Stomach (tissue), 9 donors: ENCODE measurements around the gene FNTB. TPM values are rescaled to one million over a fixed set of nuclear protein-coding genes. Genes with fewer than 3 reads are reported as not detected.

Experiments
- DNase-seq, 2 donors: peaks; one replicate each; pipeline versions ENCODE4 v3.0.0 to v3.0.0-alpha.2; 2013 to 2019
- H3K27ac ChIP-seq, 5 donors: fragments of 200-600 bp in 4 of 5; sonication (generic) in 4 of 5; one replicate each; pipeline ENCODE4 v1.5.1; 2013 to 2019; ENCODE audit warnings: mild to moderate bottlenecking in 1 of 5, moderate library complexity in 1 of 5
- H3K27me3 ChIP-seq, 3 donors: fragments of 200-600 bp; sonication (generic); one replicate each; pipeline ENCODE4 v1.5.1; 2017 to 2019; ENCODE audit warnings: mixed run types in 1 of 3
- H3K36me3 ChIP-seq, 4 donors: fragments of 200-600 bp; sonication (generic); 1 replicate in 3 of 4; 2 replicates in 1 of 4; pipeline ENCODE4 v1.5.1; 2016 to 2019
- H3K4me1 ChIP-seq, 4 donors: fragments of 200-600 bp; sonication (generic); one replicate each; pipeline ENCODE4 v1.5.1; 2016 to 2019
- H3K4me3 ChIP-seq, 4 donors: fragments of 200-600 bp; sonication (generic) in 3 of 4; one replicate each; pipeline ENCODE4 v1.5.1; 2016 to 2019; ENCODE audit warnings: mild to moderate bottlenecking in 1 of 4
- H3K9me3 ChIP-seq, 4 donors: fragments of 200-600 bp; sonication (generic); one replicate each; pipeline ENCODE4 v1.5.1; 2016 to 2019
- EP300 ChIP-seq: sonication (generic); formaldehyde crosslinking; IDR thresholded peaks from one replicate; pipeline ENCODE4 v1.6.1; 2017; ENCODE audit warnings: antibody characterized with exemption
- POLR2A ChIP-seq, 4 donors: fragments of 450-650 bp; IDR thresholded peaks; one replicate each; pipeline ENCODE4 v1.6.1; 2016; ENCODE audit warnings: antibody characterized with exemption in 4 of 4, control low read depth in 2 of 4, mild to moderate bottlenecking in 1 of 4, moderate library complexity in 1 of 4
- POLR2AphosphoS5 ChIP-seq, 3 donors: sonication (generic); formaldehyde crosslinking; IDR thresholded peaks; one replicate each; pipeline ENCODE4 v1.6.1; 2016; ENCODE audit warnings: antibody characterized with exemption in 3 of 3
- WGBS, 5 donors: extraction: QIAGEN DNeasy Blood & Tissue Kit in 3 of 5; methylation state at CpG; one replicate each; pipeline versions ENCODE4 v1.1.5 to v1.1.7; 2013 to 2018; 5-methylcytosine and 5-hydroxymethylcytosine counted together
- intact Hi-C: fragments of 100-400 bp; cut with DNase I; formaldehyde crosslinking; loops from one replicate; pipeline ENCODE4 v1.15.1; 2023; ENCODE audit warnings: low total_unique reads
- polyA plus RNA-seq, 3 donors: library from polyadenylated mRNA; stranded (reverse); fragments of 200-250 nt; gene quantifications; one replicate each; pipeline ENCODE4 v1.2.3, GENCODE V29; 2013
- total RNA-seq, 5 donors: library from RNA; depleted of rRNA; stranded (reverse); fragments of >200 nt; gene quantifications; one replicate each; pipeline versions ENCODE4 v1.1.0 to v1.2.3, GENCODE V29; 2014 to 2016
- TF ChIP-seq, protein P1 (sequence below), 7 experiments: fragments of 450-650 bp in 4 of 7; fragments of 200-600 bp in 3 of 7; sonication (generic) in 3 of 7; IDR thresholded peaks; one replicate each; pipeline ENCODE4 v1.5.1; 2016 to 2019; ENCODE audit warnings: antibody characterized with exemption in 7 of 7, control low read depth in 2 of 7, mild to moderate bottlenecking in 1 of 7
- donor health status: healthy with polysubstance abuse.
- donor health status: Bipolar disorder and iron deficiency.
- donor health status: healthy.

Gene FNTB
- total and polyA plus RNA-seq, 8 donors = 2.9 to 18.3 (median 6.3) TPM; not detected in 1

DNA sequence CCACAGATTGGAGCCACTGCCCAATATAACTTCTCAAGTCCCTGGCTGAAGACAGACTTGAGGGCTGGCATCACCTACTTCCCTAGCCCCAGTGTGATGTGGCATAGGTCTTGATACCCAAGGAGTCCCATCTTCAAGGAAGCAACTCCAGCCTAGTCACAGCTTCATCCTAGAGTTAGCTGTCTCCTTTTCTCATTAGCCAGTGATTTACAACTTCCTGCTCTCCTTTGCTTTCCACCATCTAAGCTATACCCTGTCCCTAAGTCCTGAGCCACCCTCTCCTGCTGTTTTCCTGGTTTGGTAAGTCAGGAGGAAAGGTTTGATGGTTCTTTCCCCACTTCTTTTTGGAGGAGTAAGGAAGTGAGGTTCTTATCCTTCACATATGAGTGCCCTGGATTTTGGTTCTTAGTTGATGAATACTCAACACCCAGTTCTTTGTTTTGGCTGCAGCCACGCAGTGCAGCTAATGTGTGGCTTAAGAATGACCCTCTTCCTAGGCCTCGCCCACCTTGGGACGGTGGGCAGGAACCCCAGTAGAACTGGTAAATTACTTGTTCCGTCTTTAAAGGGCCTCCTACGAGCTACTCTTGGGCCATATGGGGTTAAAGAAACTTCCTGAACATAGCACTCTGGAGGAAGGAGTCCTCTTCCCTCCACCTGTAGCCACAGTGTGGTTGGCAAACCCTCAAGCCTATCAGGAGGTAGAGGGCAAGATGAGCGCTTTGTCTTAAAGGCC lies 40.2 kb upstream of the FNTB start:
- Histone ChIP-seq H3K4me1 (peaks cover 5 to 18% (median 13%) of the 10 kb centered on the region in 4 donors), H3K9me3 (no peaks in the 10 kb centered on the region), H3K27ac (no peak overlapping the region), H3K27me3 (no peaks in the 10 kb centered on the region), H3K4me3 (no peak overlapping the region), H3K36me3 (peaks cover 8 to 74% (median 41%) of the 10 kb centered on the region in 4 donors)
- no peak for DNase-seq
- TF ChIP-seq, protein P1, sequence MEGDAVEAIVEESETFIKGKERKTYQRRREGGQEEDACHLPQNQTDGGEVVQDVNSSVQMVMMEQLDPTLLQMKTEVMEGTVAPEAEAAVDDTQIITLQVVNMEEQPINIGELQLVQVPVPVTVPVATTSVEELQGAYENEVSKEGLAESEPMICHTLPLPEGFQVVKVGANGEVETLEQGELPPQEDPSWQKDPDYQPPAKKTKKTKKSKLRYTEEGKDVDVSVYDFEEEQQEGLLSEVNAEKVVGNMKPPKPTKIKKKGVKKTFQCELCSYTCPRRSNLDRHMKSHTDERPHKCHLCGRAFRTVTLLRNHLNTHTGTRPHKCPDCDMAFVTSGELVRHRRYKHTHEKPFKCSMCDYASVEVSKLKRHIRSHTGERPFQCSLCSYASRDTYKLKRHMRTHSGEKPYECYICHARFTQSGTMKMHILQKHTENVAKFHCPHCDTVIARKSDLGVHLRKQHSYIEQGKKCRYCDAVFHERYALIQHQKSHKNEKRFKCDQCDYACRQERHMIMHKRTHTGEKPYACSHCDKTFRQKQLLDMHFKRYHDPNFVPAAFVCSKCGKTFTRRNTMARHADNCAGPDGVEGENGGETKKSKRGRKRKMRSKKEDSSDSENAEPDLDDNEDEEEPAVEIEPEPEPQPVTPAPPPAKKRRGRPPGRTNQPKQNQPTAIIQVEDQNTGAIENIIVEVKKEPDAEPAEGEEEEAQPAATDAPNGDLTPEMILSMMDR (IDR thresholded peaks at IDR 0.05) = no peak
- no peak for TF ChIP-seq POLR2A (IDR thresholded peaks at IDR 0.05)
- TF ChIP-seq POLR2AphosphoS5 (IDR thresholded peaks at IDR 0.05) = no peak
- TF ChIP-seq EP300 = no peak
- WGBS, 5 donors = 81 to 91% (median 86%) methylated on average over 6 of the region's 6 CpGs
- intact Hi-C loops = no loop called here

DNA sequence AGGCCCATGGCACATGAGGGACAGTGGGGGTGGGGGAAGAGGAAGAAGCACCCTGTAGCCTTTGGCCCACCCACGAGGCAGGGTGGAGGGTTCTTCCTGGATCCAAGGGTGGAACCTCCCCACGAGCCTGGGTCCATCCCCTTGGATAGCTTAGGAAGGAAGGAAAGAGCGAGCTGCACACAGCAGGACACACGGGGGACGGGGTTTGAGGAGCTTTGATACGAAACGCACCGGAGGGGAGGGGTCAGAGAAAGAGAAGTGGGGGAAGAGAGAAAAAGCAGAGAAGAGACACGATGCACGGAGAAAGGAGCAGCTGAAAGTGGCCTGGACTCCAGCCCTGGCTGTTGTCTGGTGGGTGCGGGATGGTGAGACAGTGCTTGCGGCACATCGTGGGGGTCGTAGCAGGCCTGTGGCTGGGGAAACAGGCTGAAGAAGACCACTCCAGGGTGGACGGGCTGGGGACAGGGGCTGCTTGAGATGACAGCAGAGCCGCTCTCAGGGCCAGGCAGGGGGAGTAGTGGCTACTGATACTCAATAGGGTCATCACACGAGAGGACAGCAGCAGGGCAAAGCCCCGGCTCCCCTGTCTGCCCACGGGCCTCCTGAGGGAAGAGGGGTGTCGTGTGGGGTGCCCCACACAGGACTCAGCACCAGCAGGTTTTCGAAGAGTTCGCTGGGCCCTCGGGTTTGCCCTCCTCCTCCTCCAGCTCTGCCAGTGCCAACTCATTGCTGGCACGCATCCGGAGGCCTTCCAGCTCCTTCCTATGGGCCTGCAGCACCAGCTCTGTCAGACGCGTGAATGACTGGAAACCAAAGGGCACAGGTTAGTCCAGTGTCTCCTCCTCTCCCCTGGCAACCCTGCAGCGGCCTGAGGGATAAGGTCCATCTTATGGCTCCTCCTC lies 38.7 kb upstream of the FNTB start:
- peaks cover 10 to 81% (median 44%) of the 10 kb centered on the region in 4 donors for H3K36me3 ChIP-seq
- H3K27me3 ChIP-seq = no peaks in the 10 kb centered on the region
- no peaks in the 10 kb centered on the region for H3K9me3 ChIP-seq
- peaks cover 10 to 27% (median 14%) of the 10 kb centered on the region in 4 donors for H3K4me1 ChIP-seq
- TF ChIP-seq EP300 (no peak), POLR2AphosphoS5 (IDR thresholded peaks at IDR 0.05) (no peak), POLR2A (IDR thresholded peaks at IDR 0.05) (no peak)
- TF ChIP-seq, protein P1 (IDR thresholded peaks at IDR 0.05) = no peak
- WGBS, 5 donors = 78 to 90% (median 88%) methylated on average over 24 to 28 of the region's 28 CpGs
- DNase-seq = no peak
- H3K4me3 ChIP-seq = no peak overlapping the region
- no peak overlapping the region for H3K27ac ChIP-seq
- intact Hi-C loops = no loop called here

DNA sequence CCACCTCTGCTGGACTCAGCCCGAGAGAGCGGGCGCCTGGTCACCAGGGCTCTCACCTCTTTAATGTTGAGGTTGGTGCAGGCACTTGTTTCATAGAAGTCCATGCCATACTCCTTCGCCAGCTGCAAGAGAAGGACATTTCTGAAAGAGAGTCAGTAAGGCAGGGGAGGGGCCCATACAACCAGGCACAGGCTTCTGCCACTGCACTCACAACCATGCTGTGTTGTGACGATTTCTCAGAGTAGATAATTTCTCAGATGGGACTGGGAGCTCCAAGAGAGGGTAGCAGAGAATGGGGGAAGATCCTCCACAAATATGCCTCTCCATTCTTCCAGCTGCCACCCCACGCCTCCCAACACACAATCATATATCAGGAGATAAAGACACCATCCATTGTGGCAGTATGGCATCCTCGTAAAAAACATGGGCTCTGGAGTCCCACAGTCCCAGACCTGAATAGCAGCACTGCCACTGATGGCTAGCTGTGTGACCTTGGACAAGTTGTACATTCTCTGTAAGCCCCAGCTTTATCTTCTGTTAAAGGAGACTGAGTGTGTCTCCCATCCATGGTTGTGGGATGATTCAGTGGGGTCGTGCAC lies 38.0 kb upstream of the FNTB start:
- Histone ChIP-seq H3K27ac (no peak overlapping the region), H3K4me3 (no peak overlapping the region), H3K9me3 (no peaks in the 10 kb centered on the region), H3K27me3 (no peaks in the 10 kb centered on the region), H3K36me3 (peaks cover 10 to 75% (median 41%) of the 10 kb centered on the region in 4 donors), H3K4me1 (peaks cover 5 to 23% (median 12%) of the 10 kb centered on the region in 4 donors)
- 79 to 96% (median 88%) methylated on average over 7 to 8 of the region's 8 CpGs for WGBS, 5 donors
- TF ChIP-seq, protein P1 (IDR thresholded peaks at IDR 0.05) = no peak
- TF ChIP-seq POLR2AphosphoS5 (IDR thresholded peaks at IDR 0.05) (no peak), EP300 (no peak), POLR2A (IDR thresholded peaks at IDR 0.05) (no peak)
- no peak for DNase-seq
- intact Hi-C loops = no loop called here

DNA sequence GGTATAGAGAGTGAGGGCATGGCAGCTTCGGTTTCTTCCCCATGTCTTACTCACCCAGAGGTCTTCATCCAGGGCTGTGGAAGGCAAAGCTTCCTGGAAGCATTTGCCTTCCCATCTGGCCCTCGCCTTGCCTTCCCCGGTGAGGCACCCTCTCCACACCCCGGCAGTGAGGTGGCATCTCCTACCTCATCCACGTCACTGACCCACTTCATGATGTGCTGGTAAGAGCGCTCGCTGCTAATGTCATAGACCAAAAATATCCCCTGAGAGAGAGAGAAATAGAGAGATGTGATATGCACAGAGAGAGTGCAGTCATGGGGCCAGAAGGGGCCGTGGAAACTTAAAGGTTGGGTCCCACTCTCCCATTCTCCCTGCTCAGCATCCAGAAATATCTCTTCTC lies 35.8 kb upstream of the FNTB start:
- peaks cover 0 to 18% (median 12%) of the 10 kb centered on the region in 4 donors for H3K4me1 ChIP-seq
- peaks cover 10 to 54% (median 42%) of the 10 kb centered on the region in 4 donors for H3K36me3 ChIP-seq
- H3K27ac ChIP-seq = no peak overlapping the region
- 95 to 97% (median 96%) methylated on average over 8 of the region's 8 CpGs for WGBS, 5 donors
- H3K4me3 ChIP-seq = no peak overlapping the region
- H3K9me3 ChIP-seq = no peaks in the 10 kb centered on the region
- no peak for DNase-seq
- H3K27me3 ChIP-seq = no peaks in the 10 kb centered on the region
- TF ChIP-seq POLR2A (IDR thresholded peaks at IDR 0.05) = no peak
- TF ChIP-seq POLR2AphosphoS5 (IDR thresholded peaks at IDR 0.05) = no peak
- TF ChIP-seq EP300 = no peak
- TF ChIP-seq, protein P1 (IDR thresholded peaks at IDR 0.05) = no peak
- intact Hi-C loops = no loop called here
